Activated naive CD4-positive, alpha-beta T cell treated with anti-CD3 and anti-CD28 coated beads, Interleukin-2, amount 10 ng/mL, durations not matched to agents 7 days and 5 days (primary cell): Measurements from ENCODE around the gene PAX5.
A peak's percentile ranks its signal among the peaks of the same experiment; 100 is the strongest.

Experiments used
- CTCF ChIA-PET: fragments of 350-600 bp; sonication (Branson Sonifier 250); formaldehyde crosslinking; loops from one replicate; lab custom pipeline; 2021; ENCODE audit warnings: antibody characterized with exemption; lab: Charles Lee
- DNase-seq: peaks from one replicate; pipeline ENCODE4 v3.0.0-alpha.2; 2020
- H3K27ac Mint-ChIP-seq: one replicate; pipeline ENCODE4 v1.8.0; 2021; ENCODE audit warnings: mild to moderate bottlenecking, moderate library complexity, mixed read lengths
- H3K27me3 Mint-ChIP-seq: one replicate; pipeline ENCODE4 v1.8.0; 2021; ENCODE audit warnings: mild to moderate bottlenecking, mixed read lengths
- H3K36me3 Mint-ChIP-seq: one replicate; pipeline ENCODE4 v1.8.0; 2021; ENCODE audit warnings: mixed read lengths
- H3K4me1 Mint-ChIP-seq: one replicate; pipeline ENCODE4 v1.8.0; 2021; ENCODE audit warnings: mixed read lengths
- H3K4me3 Mint-ChIP-seq: one replicate; pipeline ENCODE4 v1.8.0; 2021; ENCODE audit warnings: mild to moderate bottlenecking, moderate library complexity, mixed read lengths
- H3K9me3 Mint-ChIP-seq: one replicate; pipeline ENCODE4 v1.8.0; 2021; ENCODE audit warnings: mixed read lengths

Gene PAX5

DNA sequence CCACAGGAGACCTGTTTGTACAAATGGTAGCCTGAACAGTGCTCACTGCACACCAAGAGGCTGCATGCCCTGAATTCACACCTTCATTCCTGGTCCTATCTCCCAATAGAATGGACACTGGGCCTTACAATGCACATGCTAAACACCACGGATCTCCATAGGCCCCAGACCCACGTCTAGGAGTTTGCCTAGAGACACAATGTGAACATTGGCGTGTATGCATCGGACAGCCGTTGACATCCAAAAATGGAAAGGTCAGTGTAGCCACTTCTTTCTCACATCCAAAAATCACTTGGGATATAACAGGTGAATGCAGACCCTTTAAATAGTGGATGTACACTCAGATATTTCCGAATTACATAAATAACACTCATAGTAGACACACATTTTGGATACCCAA lies 927 bp downstream of the PAX5 start:
- H3K4me3 Mint-ChIP-seq: peak overlapping the region; percentile 22

DNA sequence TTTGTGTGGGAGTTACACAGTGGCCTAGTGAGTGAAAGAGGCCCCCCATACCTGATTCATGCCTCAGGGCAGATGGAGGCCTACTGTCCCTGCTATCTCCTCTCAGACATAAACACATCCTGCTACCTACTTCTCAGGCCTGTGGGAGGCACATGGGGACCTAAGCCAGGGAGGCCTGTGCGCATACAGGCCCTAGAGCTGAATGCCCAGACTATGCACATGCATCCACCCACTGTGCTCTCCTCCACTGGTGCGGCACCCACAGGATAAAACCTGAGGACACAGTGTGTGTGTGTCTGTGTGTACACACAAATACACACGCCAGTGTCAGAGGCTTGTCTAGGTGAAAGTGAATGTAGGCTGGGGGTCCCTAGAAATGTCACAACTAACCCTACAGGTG lies 1.4 kb downstream of the PAX5 start:
- Mint-ChIP-seq H3K4me1 (peaks cover 61% of the 10 kb centered on the region), H3K9me3 (no peaks in the 10 kb centered on the region), H3K36me3 (peaks cover 9% of the 10 kb centered on the region), H3K4me3 (no peak overlapping the region), H3K27ac (no peak overlapping the region), H3K27me3 (peaks cover 100% of the 10 kb centered on the region)
- CTCF ChIA-PET: no interaction called here
- DNase-seq: no peak

More for the DNA sequence above, 927 bp downstream of the PAX5 start:
- Mint-ChIP-seq H3K4me1 (peaks cover 61% of the 10 kb centered on the region), H3K36me3 (peaks cover 9% of the 10 kb centered on the region), H3K9me3 (no peaks in the 10 kb centered on the region), H3K27me3 (peaks cover 100% of the 10 kb centered on the region), H3K27ac (no peak overlapping the region)
- no peak for DNase-seq
- CTCF ChIA-PET: no interaction called here

DNA sequence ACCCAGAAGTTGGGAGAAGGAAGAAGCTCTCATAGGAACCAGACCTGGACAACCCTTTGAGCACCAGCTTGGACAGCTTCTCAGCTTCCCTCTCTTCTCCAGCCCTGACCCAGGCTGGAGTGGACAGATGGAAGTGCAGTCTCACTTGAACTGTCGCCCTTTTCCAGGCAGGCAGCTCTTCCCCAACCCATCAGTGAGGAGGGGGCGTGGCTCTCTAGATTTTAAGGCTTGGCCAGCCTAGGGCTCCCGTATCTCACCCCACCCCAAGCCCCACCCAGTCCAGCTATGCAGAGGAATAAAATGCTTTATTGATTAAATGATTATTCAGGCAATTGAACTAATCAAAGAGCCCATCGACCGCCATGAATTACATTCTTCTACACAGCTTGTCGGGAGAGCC lies 2.2 kb downstream of the PAX5 start:
- CTCF ChIA-PET: no interaction called here
- no peak overlapping the region for H3K4me3 Mint-ChIP-seq
- H3K27ac Mint-ChIP-seq: no peak overlapping the region
- peaks cover 100% of the 10 kb centered on the region for H3K27me3 Mint-ChIP-seq
- no peak for DNase-seq
- peaks cover 7% of the 10 kb centered on the region for H3K36me3 Mint-ChIP-seq
- no peaks in the 10 kb centered on the region for H3K9me3 Mint-ChIP-seq
- peaks cover 59% of the 10 kb centered on the region for H3K4me1 Mint-ChIP-seq

DNA sequence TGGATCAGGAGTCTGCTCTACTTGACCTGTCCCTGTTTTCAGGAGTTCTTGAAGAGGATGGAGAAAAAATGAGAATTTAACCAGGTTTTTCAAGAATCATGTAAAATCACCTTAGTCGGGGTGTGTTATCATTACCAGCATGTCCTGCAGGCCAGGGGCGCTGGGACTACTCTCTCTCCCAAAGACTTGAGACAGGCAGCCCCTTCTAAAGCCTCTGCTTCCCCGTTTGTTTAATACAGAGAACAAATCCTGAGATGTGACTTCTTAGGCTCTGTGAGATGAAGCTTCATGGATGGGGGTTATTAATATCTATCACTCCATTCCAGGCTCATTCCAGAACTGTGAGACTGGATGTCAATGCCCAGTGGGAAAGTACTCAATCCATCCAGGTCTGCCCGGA lies 3.0 kb downstream of the PAX5 start:
- no peak overlapping the region for H3K27ac Mint-ChIP-seq
- peaks cover 6% of the 10 kb centered on the region for H3K36me3 Mint-ChIP-seq
- no peak overlapping the region for H3K4me3 Mint-ChIP-seq
- H3K27me3 Mint-ChIP-seq: peaks cover 100% of the 10 kb centered on the region
- H3K4me1 Mint-ChIP-seq: peaks cover 55% of the 10 kb centered on the region
- DNase-seq: no peak
- no peaks in the 10 kb centered on the region for H3K9me3 Mint-ChIP-seq
- CTCF ChIA-PET: no interaction called here

DNA sequence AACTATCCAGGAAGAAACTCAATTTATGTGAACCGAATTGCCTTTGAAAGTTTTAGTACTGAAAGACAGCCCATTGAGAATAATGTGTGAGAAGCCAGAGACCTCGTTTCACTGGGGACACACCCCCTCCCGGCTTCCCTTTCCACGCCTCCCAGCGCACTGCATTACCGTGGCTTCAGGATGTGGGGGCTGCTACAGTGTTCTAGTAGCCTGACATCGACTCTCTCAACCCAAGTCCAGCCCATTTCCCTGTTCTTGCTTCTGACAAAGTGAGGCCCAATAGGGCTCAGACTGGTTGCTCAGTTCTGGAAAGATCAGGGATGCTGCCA lies 3.5 kb downstream of the PAX5 start:
- CTCF ChIA-PET: no interaction called here
- peaks cover 56% of the 10 kb centered on the region for H3K4me1 Mint-ChIP-seq
- H3K4me3 Mint-ChIP-seq: no peak overlapping the region
- DNase-seq: peak; percentile 36
- peaks cover 100% of the 10 kb centered on the region for H3K27me3 Mint-ChIP-seq
- H3K27ac Mint-ChIP-seq: no peak overlapping the region
- no peaks in the 10 kb centered on the region for H3K9me3 Mint-ChIP-seq
- peaks cover 2% of the 10 kb centered on the region for H3K36me3 Mint-ChIP-seq

DNA sequence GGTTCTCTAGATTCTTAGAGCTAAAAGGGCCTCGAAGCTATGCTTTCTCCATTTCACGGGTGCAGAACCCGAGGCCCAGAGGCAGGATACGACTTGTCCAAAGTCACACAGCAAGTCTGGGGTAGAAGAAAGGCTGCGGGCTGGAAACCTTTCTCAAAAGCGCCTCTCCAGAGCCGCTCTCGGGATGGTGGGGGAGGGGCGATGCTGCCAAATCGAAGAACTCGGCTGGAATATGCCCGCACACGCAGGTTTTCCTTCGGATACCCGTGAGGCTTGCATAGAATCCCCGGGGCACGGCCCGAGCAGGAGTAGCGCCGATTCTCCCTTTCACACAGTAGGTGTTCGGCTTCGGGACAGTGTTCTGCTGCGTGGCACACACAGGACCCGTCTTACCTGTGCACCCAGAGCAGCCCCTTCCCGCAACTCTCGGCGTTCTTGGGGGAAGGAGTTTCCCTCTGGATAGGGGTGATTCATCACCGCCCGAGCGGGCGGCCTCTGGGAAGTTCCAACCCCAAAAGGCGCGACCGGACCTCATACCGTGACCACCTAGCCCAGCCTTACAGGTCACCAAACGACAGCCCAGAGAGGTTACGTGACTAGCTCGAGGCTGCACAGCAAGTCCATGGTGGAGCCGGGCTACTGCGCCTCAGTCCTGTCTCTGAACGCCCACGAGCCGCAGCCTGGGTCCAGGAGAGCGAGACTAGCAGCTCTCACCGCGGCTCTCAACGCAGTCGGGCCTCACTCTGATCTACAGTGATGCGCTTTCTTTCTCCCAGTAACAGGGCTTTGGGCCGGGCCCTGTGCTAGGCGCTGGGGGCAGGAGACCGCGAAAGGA lies 4.1 kb downstream of the PAX5 start:
- no peak for DNase-seq
- Mint-ChIP-seq H3K9me3 (no peaks in the 10 kb centered on the region), H3K4me3 (no peak overlapping the region), H3K36me3 (no peaks in the 10 kb centered on the region), H3K27ac (no peak overlapping the region), H3K27me3 (peaks cover 100% of the 10 kb centered on the region), H3K4me1 (peaks cover 53% of the 10 kb centered on the region)
- CTCF ChIA-PET: no interaction called here

DNA sequence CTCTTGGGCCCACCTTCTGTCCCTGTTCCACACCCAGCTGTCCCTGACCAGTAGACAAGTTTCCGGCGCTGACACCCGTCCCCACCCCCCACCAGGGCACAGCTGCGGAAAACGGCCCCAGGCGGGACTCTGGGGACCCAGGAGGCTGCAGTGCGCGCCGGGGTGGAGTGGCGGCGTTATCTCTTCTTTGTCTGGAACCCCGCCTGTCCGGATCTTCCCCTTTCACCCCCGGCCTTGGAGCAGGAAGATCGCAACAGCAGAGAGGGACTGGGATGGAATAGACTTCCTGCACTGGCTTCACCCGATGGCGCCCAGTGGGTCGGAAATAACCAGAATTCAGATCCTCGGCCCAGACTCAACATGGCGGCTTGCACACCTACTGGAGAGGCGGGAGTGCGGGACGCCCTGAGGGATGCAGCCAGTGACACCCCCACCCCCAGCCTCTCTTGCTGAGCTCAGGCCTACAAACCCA lies 4.7 kb downstream of the PAX5 start:
- H3K4me1 Mint-ChIP-seq: peaks cover 51% of the 10 kb centered on the region
- H3K9me3 Mint-ChIP-seq: no peaks in the 10 kb centered on the region
- peak overlapping the region; percentile 18 for H3K4me3 Mint-ChIP-seq
- no peak for DNase-seq
- CTCF ChIA-PET: no interaction called here
- no peaks in the 10 kb centered on the region for H3K36me3 Mint-ChIP-seq
- H3K27me3 Mint-ChIP-seq: peaks cover 100% of the 10 kb centered on the region
- H3K27ac Mint-ChIP-seq: no peak overlapping the region

DNA sequence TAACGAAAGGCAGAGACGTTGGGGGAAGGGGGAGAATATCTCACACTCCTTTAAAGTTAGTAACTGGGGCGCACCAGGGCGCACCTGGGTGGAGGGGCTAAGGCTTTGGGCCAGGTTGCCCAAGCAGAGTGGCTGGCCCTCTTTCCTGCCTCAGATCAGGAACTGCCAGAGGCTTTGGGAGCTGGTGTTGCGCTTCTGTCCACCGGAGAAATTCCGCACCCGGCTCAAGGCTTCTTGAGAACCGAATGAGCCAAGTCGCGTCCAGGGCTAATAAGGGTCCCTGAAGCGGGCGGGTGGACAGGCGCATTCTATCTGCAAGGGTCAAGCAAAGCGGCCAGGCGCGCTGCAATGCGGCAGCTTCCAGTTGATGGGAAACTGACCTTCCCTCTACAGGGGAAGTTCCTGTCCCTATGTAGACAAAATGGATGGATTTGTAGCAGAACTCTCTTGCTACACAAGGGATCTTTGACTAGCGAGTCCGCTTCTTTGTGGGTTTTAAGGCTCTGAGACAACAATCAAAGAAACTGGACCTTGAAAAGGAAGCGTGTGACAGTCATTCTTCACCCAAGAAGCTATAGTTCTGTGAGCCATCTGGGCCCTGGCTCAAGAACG lies 5.5 kb downstream of the PAX5 start:
- H3K4me1 Mint-ChIP-seq: peaks cover 44% of the 10 kb centered on the region
- H3K36me3 Mint-ChIP-seq: no peaks in the 10 kb centered on the region
- peaks cover 100% of the 10 kb centered on the region for H3K27me3 Mint-ChIP-seq
- CTCF ChIA-PET: interaction anchor here (0.7 kb wide), 1 partner anchor 9 kb away, joined by 3 read pairs; no protein-coding TSS in a partner anchor
- no peak overlapping the region for H3K27ac Mint-ChIP-seq
- no peaks in the 10 kb centered on the region for H3K9me3 Mint-ChIP-seq
- DNase-seq: no peak
- no peak overlapping the region for H3K4me3 Mint-ChIP-seq

DNA sequence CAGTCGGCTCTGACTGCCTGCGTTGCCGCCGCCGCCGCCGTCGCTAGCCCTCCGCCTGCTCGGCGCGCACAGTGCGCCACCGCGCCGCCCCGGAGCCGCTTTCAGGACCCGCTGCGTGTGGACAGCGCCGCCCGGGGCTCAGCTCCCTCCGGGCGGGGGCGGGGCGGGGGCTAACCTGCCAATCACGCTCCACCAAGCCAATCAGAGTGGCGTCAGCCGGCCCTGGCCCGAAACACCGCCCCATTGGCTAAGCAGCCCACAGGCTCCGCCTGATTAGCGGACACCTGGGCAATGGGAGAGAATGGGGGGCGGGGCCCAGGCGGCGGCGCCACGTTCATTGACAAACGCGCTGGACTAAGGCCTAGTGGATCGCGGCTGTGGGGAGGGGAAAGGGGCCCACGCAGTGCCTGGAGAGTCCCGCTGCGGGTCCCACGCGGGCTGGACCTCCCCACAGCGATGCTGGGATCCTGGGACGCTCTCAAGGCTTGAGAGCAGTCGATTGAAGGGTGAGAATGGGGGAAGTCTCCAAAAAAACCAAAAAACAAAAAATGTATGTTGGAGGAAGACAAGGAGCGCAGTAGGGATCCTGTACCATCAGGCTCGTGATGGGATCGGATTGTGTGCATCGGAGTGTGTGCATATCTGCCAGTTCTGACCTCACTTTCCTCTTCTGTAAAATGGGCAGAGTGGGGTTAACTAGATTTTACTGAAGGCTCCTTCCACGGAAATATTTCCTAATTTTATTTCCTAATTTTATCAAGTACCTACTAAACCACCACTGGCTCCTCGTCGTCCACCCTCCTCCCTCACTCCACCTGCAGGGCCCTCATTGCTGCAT lies 6.3 kb downstream of the PAX5 start:
- DNase-seq: peak; percentile 91
- H3K9me3 Mint-ChIP-seq: no peaks in the 10 kb centered on the region
- CTCF ChIA-PET: no interaction called here
- H3K27me3 Mint-ChIP-seq: peaks cover 100% of the 10 kb centered on the region
- H3K4me1 Mint-ChIP-seq: peaks cover 41% of the 10 kb centered on the region
- H3K27ac Mint-ChIP-seq: peak overlapping the region; percentile 16
- peak overlapping the region; percentile 49 for H3K4me3 Mint-ChIP-seq
- no peaks in the 10 kb centered on the region for H3K36me3 Mint-ChIP-seq

DNA sequence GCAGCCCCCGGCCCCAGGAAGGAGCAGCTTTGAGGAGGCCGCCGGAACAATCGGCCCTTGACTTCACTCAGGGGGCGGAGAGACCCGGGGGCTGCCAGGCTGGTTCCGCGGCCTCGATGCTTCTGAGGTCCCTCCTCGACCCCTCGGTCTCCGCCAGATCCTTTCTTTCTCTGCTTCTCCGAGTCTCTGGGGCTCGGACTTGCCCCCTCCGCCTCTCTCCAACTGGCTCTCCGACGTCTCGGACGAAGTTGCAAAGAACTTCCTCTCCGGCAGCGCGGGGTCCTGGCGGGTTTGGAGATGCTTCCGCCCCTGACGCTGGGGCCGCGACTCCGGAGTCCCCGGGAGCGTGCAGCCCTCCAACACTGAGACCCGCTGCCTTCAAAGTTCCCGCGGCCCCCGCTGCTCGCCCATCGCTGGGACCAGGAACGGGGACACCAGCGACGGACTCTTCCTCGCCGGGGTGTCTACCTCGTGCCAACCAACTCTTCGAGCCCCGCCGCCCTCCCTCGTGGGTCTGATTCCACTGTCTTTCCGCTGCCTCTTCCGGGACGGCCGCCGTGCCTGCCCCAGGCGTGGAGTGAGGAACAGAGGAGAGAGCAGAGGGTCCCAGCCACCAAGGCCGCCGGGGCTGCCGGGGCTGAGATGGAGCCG lies 7.0 kb downstream of the PAX5 start:
- DNase-seq: no peak
- Mint-ChIP-seq H3K9me3 (no peaks in the 10 kb centered on the region), H3K4me3 (peak overlapping the region; percentile 15), H3K27ac (no peak overlapping the region), H3K27me3 (peaks cover 100% of the 10 kb centered on the region), H3K36me3 (no peaks in the 10 kb centered on the region), H3K4me1 (peaks cover 41% of the 10 kb centered on the region)
- CTCF ChIA-PET: interaction anchor here (1.1 kb wide), 1 partner anchor 154 kb away, joined by 3 read pairs; no protein-coding TSS in a partner anchor

DNA sequence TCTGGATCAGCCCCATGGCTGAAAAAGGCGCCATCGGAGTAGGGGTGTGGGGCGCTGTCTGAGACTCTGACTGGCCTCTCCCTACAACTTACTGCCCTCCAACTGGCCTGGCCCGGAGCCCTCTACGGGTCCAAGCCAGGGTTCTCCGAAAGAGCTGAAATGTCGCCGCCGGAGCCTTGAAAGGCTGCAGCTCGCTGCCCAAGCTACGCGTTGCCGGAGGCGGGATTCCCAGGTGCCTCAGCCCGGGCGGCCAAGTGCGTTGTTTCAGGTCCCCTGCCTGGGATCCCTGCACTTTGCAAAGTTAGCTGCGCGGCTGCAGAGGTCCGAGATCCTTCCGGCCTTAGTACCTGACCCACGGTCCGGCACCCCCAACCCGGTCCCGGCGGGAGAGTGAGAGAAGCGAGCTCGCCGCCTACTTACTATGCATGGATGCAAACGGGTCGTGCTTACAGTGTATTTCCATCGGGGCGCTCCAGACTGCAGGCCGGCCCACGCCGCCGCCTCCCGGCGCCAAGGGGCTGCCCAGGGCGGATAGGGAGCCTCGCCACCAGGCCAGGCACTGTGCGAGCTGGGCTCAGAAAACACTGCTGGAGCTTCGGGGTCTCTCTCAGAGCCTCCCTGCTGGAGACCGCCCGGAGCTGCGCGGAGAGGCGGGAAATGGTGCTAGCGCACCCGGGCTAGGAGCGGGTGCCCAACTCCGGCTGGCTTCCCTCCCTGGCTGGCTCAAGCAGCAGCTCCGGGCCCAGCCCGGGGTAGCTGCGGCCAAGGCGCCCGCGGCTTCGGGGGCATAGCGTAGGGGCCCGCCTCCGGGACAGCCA lies 7.7 kb downstream of the PAX5 start:
- CTCF ChIA-PET: interaction anchor here (1.1 kb wide), 1 partner anchor 153 kb away, joined by 3 read pairs; no protein-coding TSS in a partner anchor
- Mint-ChIP-seq H3K9me3 (no peaks in the 10 kb centered on the region), H3K27ac (no peak overlapping the region), H3K27me3 (peaks cover 98% of the 10 kb centered on the region), H3K4me1 (peaks cover 41% of the 10 kb centered on the region), H3K4me3 (peak overlapping the region; percentile 59), H3K36me3 (no peaks in the 10 kb centered on the region)
- no peak for DNase-seq

DNA sequence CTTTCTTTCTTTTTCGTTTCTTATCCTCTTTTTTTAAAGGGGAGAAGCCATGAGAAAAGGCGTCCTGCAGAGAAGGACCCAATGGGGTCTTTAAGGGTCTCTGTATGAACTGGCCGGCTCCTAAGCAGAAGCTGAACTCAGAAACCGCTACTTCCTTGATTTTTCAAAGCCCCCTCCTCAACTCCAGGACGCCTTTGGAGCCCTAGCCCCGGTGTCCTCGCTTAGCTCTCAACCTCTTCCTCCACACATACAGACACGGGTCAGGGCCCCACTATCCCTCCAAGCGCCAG lies 8.3 kb downstream of the PAX5 start:
- peaks cover 41% of the 10 kb centered on the region for H3K4me1 Mint-ChIP-seq
- CTCF ChIA-PET: interaction anchor here (1.1 kb wide), 1 partner anchor 153 kb away, joined by 3 read pairs; no protein-coding TSS in a partner anchor
- H3K9me3 Mint-ChIP-seq: no peaks in the 10 kb centered on the region
- peak overlapping the region; percentile 59 for H3K4me3 Mint-ChIP-seq
- peaks cover 97% of the 10 kb centered on the region for H3K27me3 Mint-ChIP-seq
- no peaks in the 10 kb centered on the region for H3K36me3 Mint-ChIP-seq
- no peak overlapping the region for H3K27ac Mint-ChIP-seq
- no peak for DNase-seq

DNA sequence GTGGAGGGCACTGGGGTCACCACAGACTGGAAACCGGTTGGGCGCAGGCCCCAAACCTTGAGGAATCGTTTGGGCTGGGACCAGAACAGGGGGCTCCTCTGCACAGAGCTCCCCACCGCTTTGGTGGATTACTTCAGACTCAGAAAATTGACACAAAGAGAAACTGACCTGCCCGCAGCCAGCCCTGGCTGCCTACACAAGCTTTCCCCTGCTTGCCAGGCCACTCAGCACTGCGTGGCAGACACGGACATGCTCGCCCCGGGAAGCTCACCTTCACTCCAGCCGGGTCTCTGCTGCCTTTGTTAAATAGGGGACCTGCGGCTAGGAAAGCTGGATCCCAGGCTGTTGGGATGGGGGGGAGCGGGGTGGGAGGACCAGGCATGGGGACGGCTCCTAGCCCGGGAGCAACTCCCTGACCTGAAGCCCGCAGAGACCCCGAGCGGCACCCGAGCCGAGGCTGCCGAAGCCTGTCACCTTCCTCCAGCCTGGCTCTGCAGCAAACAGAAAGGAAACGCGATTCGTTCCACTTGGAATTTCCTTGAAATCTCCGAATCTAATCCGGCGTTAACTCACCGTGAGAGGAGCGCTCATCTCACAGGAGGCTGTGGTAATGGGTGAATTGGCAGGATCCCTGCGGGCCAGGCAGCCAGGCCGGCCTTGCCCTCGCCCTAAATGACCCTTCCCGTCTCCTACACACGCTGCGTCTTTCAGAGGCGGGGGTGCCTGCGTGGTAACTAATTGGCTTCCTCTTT lies 8.8 kb downstream of the PAX5 start:
- H3K4me3 Mint-ChIP-seq: peak overlapping the region; percentile 59
- CTCF ChIA-PET: no interaction called here
- DNase-seq: no peak
- no peaks in the 10 kb centered on the region for H3K9me3 Mint-ChIP-seq
- no peaks in the 10 kb centered on the region for H3K36me3 Mint-ChIP-seq
- H3K4me1 Mint-ChIP-seq: peaks cover 36% of the 10 kb centered on the region
- peaks cover 97% of the 10 kb centered on the region for H3K27me3 Mint-ChIP-seq
- no peak overlapping the region for H3K27ac Mint-ChIP-seq
